C4-2B (cell line): Measurements from ENCODE around the gene SATB1.

Experiments
- ZFX ChIP-seq: fragments of 450-650 bp; IDR thresholded peaks from 2 replicates; pipeline ENCODE4 v1.6.1; 2017
- TF ChIP-seq, protein P1 (sequence below): fragments of 450-650 bp; conservative IDR thresholded peaks from 2 replicates; pipeline ENCODE4 v1.5.1; 2017; ENCODE audit warnings: mild to moderate bottlenecking

DNA sequence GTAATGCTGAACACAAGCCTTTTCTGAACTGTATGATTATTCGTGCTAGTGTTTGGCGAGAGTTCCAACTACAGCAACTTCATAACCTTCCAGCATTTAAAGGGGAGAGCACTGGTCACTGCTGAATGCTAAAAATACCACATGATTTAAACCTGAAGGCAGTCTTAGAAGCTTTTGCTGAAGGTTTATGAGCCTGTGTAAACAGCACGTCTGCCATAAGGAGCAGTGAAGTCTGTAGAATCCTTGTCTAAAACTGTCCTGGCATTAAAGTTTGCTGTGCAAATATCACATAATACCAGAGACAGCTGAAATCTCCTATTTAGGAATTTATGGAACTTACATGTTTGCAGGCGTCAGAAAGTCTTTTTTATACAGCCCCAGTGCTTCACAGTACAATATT is 5.9 kb downstream of the SATB1 start:
- TF ChIP-seq, protein P1, sequence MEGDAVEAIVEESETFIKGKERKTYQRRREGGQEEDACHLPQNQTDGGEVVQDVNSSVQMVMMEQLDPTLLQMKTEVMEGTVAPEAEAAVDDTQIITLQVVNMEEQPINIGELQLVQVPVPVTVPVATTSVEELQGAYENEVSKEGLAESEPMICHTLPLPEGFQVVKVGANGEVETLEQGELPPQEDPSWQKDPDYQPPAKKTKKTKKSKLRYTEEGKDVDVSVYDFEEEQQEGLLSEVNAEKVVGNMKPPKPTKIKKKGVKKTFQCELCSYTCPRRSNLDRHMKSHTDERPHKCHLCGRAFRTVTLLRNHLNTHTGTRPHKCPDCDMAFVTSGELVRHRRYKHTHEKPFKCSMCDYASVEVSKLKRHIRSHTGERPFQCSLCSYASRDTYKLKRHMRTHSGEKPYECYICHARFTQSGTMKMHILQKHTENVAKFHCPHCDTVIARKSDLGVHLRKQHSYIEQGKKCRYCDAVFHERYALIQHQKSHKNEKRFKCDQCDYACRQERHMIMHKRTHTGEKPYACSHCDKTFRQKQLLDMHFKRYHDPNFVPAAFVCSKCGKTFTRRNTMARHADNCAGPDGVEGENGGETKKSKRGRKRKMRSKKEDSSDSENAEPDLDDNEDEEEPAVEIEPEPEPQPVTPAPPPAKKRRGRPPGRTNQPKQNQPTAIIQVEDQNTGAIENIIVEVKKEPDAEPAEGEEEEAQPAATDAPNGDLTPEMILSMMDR, result no peak
- TF ChIP-seq ZFX, result no peak
